A673 (cell line): Measurements from ENCODE around the gene CD164L2.

ENCODE experiments used
- EZH2 ChIP-seq: fragments of 200-600 bp; sonication (generic); IDR thresholded peaks from 2 replicates; pipeline ENCODE4 v1.6.1; 2017; ENCODE audit warnings: borderline replicate concordance, low read depth, mild to moderate bottlenecking, mixed read lengths, antibody characterized with exemption, low read length; ENCODE audit not compliant: poor library complexity, severe bottlenecking
- TF ChIP-seq, protein P1 (sequence below): fragments of 300-800, 200-600 bp; sonication (generic); conservative IDR thresholded peaks from 2 replicates; pipeline ENCODE4 v1.5.1; 2017; ENCODE audit warnings: low read depth, mild to moderate bottlenecking, antibody characterized with exemption, low read length, moderate library complexity, mixed read lengths

DNA sequence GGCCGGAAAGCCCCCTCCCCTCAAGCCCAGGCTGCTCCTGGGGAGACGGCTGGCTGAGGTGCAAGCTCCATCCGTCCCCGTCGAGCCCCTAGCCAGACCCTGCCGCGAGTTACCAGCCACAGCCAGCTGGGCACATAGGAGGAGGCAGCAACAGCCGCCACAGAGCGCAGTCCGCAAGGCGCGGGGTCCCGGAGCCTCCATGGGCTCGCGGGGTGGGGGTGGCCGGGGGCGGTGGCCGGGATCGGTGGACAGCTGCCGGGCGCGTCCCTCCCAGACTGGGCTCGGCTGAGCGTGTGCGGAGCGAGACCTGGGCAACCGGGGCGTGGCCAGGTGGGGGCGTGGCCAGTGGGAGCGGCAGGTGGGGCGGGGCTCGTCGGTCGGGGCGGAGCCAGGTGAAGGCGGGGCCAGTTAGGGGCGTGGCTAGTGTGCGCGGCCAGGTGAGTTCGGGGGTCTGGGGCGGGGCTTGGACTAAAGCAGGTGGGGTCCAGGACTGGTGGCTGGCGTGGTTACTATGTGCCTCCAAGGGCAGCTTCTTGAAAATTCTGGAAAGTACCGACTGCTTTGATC, at the start of gene CD164L2:
- TF ChIP-seq, protein P1, sequence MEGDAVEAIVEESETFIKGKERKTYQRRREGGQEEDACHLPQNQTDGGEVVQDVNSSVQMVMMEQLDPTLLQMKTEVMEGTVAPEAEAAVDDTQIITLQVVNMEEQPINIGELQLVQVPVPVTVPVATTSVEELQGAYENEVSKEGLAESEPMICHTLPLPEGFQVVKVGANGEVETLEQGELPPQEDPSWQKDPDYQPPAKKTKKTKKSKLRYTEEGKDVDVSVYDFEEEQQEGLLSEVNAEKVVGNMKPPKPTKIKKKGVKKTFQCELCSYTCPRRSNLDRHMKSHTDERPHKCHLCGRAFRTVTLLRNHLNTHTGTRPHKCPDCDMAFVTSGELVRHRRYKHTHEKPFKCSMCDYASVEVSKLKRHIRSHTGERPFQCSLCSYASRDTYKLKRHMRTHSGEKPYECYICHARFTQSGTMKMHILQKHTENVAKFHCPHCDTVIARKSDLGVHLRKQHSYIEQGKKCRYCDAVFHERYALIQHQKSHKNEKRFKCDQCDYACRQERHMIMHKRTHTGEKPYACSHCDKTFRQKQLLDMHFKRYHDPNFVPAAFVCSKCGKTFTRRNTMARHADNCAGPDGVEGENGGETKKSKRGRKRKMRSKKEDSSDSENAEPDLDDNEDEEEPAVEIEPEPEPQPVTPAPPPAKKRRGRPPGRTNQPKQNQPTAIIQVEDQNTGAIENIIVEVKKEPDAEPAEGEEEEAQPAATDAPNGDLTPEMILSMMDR: no peak
- no peak for TF ChIP-seq EZH2
